ENCODE data around the gene ABHD13. TPM values are rescaled to one million over a fixed set of nuclear protein-coding genes. Genes with fewer than 3 reads are reported as not detected.

ABHD13 gene
- 10.6 and 11.8 TPM in 2 replicates for total RNA-seq

DNA sequence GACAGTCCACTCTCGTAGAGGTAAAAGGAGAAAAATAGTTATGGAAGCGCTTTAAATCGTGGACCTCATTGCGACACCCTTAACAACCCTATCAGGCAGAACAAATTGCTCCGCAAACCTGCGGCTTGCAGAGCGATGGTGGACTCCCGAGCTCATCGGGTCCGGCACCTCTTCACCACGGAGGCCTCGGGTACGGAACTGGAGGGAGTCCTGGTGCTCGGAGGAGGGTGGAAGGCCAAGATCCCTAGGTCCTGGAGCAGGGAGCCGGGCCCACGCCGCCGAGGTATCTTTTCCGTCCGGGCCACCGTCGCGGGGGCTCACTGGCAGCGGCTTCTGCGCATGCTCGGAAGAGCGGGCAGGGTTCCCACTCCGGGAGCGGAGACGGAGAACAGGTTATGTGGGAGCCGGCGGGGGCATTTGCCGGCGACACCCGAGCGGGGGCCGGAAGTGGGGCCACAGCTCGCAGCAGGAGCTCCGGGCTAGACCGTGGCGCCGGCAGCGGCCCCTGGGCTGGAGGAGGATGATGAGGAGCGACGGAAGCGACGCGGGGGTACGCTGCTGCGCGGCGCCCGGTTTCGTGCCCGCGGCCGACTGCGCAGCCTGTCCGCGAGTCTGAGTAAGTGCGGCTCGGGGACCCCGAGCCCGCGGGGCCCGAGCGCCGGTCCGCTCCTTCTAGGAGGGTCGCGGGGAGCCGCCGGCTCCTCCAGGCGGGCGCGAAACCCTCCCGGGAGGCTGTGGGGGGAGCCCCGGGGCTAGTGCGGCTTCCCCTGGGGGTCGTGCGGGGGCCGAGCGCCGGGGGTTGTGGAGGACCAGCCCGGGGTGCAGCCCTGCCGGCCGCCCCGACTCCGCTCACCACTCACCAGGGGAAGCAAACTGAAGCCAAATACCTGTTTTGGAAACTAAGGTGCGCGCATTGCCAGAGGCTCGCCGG, at the start of gene ABHD13:
ABHD13 (plus strand) TSS at position 349 of the 931 bp plus-strand sequence. CDS start 10,827 bp downstream, outside the sequence.
- intact Hi-C loops (cut with micrococcal nuclease): loop anchor here (1.0 to 10.0 kb wide), 8 partner anchors 9 to 1919 kb away; partner anchors contain the start of genes ARGLU1, EFNB2 and TNFSF13B

DNA sequence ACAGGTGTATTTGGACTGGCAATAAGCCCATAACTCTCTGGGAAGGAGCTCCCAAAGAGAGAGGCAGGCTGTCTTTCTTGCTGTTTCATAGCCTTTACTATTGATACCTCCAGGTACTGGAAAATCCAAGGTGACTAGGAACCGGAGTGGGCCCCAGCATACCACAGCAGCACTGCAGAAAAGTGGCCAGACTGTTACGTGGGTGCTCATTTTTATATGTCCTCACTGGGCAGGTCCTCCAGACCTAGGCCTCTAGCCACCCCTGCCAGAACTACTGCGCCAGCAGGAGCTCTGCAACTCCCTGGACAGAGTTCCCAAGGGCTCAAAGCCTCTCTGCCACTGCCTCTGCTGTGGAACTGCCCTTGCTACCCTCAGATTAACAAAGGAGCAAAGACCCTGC, 49.3 kb upstream of the ABHD13 start:
- intact Hi-C loops (cut with micrococcal nuclease): no loop called here

DNA sequence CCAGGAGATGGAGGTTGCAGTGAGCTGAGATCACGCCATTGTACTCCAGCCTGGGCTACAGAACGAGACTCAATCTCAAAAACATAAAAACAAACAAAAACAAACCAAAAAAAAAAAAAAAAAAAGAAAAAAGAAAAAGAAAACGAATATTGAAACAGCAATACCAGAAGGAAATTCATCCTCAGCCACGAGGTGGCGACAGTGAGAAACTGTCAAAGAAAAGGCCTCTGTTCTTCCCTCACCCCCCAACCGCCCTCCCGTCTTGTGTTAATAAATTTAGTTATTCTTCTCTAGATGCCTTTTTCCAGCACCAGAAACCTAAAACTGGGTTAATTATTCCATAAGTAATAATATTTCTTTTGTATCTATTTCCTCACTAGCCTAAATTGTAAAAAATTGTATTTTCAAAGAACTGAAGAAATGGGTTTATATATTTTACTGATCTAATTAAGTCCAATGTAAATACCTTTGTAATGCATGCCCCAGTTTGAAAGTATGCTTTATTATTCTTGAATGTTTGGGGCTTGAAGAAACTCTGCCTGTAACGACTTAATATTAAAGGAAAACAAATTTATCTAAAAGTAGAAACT, 41.4 kb upstream of the ABHD13 start:
- intact Hi-C loops (cut with micrococcal nuclease): loop anchor here (1.0 kb wide), 2 partner anchors 42 to 719 kb away; partner anchors contain the start of gene ABHD13

DNA sequence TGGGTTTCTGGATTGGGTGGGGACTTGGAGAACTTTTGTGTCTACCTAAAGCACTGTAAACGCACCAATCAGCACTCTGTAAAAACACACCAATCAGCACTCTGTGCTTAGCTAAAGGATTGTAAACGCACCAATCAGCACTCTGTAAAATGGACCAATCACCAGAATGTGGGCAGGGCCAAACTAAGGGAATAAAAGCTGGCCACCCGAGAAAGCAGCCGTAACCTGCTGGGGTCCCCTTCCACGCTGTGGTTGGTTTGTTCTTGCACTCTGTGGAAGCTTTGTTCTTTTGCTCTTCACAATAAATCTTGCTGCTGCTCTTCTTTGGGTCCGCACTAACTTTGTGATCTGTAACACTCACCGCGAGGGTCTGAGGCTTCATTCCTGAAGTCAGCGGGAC, 40.1 kb upstream of the ABHD13 start:
- intact Hi-C loops (cut with micrococcal nuclease): no loop called here

DNA sequence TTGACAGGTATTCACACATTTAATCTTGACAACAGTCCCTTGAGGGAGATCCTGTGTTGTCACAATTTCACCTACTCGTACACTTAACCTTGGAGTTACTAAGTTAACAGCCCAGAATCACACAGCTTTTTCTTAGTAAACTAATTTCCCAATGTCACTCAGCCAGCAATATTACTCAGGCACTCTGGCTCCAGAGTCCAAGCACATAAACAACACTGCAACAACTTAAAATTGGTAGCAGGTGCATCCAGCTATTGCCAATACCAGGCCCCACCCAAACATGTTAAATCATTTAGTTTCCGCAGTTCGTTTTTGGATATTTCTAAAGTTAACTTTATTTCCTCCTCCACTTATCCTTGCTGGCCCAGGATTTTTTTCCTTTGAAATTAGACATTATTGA, 35.5 kb upstream of the ABHD13 start:
- intact Hi-C loops (cut with micrococcal nuclease): no loop called here

DNA sequence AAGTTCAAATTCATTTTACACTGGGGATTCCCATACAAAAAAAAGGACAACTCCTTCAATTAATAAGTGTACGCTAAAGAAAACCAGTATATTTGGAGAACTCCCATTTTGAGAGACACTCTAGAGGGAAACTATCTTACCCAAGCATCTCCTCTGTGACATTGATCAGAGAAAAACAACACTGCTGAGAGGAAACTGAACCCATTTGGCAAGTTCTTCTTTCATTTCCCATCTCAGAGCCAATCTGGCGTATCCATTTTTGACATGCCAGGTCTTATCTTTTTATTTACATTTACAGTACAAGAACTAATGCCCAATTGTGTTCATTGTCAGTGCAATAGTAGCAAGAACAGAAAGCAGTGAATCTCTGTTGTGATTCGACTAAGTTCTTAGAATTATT, 33.0 kb upstream of the ABHD13 start:
- intact Hi-C loops (cut with micrococcal nuclease): no loop called here

DNA sequence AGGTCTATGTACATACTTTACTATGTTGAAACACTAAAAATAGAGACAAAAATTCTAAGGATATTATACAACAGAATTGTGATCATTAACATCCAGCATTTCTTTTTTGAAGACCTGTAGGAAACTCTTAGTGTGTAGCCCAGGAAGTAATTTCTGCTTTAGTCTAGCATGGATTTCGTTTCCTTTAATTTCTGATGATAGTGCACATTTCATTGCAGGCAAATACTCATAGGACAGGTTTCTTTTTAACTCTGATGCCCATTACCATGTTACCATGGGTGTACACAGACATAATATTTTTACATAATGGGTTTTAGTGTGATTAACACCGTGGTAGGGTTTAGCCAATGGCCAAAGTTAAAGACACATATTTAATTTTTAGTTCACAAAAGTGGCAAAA, 29.9 kb upstream of the ABHD13 start:
- intact Hi-C loops (cut with micrococcal nuclease): no loop called here

DNA sequence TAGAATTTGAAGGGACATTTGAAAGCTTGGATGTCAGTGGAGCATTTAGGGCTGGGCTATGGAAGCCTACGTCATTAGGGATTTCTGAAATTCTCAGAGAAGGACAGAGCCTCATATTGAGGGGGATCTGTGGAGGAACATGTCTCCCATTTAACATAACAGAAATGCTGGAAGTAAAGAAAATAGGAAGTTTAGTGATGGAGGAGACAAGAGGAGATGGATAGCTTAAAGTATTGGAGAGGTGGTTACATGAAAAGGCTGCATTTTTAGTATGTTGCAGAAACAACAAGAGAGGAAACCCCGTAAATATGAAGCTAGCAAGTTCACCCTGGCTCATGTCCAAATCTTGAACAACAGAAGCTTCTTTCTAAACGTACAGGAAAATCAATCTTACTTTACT, 27.3 kb upstream of the ABHD13 start:
- intact Hi-C loops (cut with micrococcal nuclease): no loop called here

DNA sequence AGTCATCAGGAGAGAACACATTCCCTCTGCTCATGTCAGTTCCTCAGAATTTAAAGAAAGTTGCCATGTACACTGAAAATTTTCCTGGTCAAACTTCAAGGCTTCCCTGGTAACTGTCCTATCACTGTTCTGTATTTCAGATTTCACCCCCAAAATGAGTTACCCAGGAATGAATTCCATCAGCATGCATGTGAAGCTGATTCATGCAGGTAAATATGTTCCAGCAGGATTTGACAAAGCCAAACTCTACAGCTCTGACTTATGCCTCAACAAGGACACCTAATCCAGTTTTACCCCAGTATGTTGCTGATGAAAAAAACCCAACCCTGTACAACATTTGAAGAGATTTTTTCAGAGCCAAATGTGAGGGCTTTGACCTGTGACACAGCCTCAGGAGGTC, 24.4 kb upstream of the ABHD13 start:
- intact Hi-C loops (cut with micrococcal nuclease): no loop called here

DNA sequence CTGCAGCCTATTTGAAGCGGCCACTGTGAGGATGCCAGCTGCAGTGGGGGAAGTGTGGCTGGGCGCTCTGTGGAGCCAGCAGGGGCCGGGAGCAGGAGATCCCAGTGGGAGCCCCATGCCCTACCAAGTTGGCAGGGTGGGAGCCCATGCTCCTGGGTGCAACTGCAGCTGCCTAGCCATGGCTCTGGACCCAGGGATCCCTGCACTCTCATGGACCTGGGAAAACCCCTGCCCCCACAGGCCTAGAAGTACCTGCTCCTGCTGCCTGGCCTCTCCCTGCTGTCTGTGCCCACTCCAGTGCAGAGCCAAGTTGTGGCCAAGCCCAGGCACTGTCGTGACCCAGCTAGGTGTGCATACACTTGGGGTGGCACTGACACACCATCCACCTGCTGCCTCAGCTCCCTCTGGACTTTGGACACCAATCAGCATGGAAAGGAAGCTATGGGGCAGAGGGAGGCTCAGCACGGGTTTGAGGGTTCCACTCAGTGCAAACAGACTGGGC, 23.7 kb upstream of the ABHD13 start:
- intact Hi-C loops (cut with micrococcal nuclease): no loop called here

DNA sequence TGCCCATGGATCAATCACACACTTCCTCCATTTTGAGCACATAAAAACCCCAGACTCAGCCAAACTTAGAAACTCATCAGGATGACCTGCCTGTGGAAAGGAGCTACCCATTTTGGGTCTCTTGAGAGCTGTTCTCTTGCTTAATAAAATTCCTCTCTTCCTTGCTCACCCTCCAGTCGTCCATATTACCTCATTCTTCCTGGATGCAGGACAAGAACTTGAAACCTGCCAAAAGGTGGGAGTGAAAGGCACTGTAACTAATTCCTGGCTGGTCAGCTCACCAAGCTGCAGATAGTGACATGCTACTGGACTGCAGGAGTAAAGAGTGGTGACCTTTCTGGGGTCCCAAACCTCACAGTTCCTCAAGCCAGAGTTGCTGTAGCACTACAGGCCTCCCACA, 23.0 kb upstream of the ABHD13 start:
- intact Hi-C loops (cut with micrococcal nuclease): no loop called here

DNA sequence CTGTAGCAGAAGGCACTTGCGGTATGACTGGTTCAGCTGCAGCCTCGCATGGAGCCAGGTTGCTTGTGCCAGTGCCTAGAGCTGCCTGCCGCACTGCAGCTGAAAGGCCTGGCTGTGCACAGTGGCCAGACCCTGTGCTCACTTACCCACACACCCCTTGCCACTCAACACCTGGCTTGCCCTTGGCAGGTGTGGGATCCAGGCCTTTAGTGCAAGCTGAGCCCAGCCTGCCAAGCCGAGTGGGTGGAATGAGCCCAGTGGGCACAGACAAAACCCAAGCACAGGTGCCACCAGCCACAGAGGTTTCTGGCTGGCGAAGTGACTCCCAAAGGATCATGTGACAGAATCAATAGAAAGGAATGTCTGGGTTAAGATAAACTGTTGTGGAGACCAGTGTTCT, 22.3 kb upstream of the ABHD13 start:
- intact Hi-C loops (cut with micrococcal nuclease): no loop called here

DNA sequence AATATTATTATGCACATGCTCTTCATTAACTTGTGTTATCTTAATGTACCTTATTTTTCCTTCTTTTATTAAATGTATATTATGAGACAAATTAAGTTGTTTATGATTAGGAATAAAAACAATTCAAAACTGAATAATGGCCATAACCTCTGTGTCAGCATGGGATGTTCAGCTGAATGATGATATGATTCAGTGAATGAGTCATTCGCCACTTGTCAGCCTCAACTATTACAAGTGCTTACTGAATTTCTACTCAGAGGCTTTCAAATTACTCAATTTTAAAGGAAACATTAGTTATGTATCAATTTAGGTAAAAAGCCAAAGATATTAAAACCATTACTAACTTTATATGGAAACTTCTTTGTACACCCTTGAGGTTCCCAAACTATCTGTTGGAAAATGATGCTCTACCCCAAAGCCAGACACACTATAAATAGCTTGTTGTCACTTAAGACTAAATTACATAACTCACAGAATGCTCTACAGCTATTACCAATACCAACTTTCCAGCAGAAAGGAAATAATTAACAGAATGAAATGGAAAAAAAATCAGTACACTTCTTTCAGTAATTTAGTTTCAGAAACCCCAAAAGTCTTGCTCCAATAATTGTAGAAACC, 17.3 kb upstream of the ABHD13 start:
- intact Hi-C loops (cut with micrococcal nuclease): no loop called here

DNA sequence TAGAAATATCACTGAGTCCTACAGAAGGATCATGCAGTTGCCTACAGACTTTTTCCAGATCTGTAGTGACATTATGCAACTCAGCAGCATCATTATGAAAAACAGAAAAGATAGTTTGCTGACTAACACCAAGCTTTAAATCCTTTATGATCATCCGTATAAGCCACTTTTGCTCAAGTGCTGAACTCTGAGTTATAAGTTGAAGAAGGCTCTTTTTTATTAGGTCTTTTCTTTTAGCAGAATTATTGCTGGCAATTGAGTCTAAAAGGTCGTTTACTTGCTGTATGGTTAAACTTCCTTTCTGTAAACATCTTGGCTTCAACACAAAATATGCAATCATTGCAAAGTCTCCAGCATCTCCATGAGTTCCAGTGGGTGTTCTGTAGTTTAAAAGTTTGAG, 7.6 kb upstream of the ABHD13 start:
- intact Hi-C loops (cut with micrococcal nuclease): loop anchor here (2.0 to 10.0 kb wide), 2 partner anchors 1582 to 1676 kb away; partner anchors contain the start of gene EFNB2

DNA sequence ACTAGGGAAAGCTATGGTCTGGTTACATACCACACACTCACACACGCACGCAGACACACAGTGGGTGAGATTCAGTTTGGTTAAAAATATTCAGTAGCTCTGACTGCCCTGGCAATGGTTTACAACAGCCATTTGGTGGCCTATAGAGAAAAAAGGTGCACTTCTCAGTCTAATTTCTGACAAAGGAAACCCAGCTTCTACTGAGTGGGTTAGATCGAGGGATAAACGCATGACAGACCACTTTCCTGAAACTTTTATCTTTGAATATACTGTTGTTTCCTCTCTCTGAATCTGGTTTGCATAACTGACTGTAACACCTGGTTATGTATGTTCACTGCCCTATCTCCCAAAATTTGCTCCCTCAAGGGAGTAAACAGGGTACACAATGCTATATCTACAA, 5.3 kb upstream of the ABHD13 start:
- intact Hi-C loops (cut with micrococcal nuclease): loop anchor here (10.0 kb wide), 1 partner anchor 1678 kb away; the partner anchor contains the start of gene EFNB2

DNA sequence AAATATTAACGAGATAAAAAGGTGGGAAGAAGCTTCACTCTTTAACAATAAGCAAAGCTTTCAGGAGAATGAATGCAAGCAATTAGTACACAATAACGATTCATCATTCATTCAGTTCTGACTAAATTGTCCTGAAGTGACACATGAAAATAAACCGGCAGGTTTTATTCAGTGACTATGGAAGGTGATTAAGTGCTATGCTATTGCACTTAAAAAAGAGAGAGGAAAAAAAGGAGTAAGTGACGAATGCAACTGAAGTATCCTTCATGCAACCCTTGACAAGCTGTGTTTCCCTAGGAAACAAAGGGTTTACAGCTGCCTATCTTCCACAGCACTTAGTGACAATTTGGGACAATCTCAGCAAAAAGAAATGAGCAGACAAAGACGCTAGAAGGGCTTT, 4.2 kb upstream of the ABHD13 start:
- intact Hi-C loops (cut with micrococcal nuclease): loop anchor here (2.0 to 10.0 kb wide), 4 partner anchors 15 to 1679 kb away; partner anchors contain the start of genes EFNB2 and IRS2

DNA sequence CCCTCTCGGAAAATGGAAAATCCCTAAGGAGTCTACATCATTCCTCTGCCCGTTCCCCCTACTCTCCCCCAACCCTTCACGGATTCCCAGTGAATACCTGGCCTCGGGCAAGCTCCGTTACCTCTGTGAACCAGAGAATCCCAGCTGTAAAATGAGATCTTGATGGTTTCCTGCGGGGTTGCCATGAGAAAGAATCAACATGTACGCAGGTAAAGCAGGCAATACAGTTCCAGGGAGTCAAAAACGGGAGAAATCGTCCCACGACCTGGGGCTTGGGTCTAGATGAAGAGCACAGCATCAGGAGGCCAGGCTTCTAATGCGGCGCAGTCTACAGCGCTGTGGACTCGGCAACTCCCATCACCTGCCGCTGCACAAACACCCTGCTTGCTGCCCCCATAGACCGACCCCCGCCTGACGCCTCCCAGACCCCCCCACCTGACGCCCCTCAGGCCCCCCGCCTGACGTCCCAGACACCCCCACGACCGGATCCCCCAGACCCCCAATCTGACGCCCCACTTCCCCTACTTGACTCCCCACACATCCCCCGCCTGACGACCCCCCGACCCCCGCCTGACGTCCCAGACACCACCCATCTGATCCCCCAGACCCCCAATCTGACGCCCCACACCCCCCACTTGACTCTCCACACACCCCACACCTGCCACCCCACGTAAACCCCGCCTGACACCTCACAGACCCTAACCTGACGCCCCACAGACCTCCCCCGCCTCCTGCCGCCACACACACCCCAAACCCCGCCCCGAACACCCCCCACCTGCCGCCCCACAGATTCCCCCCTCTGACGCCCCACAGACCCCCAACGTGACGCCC, 3.5 kb upstream of the ABHD13 start:
- intact Hi-C loops (cut with micrococcal nuclease): loop anchor here (1.0 to 10.0 kb wide), 7 partner anchors 10 to 1923 kb away; partner anchors contain the start of genes ARGLU1, EFNB2 and IRS2

DNA sequence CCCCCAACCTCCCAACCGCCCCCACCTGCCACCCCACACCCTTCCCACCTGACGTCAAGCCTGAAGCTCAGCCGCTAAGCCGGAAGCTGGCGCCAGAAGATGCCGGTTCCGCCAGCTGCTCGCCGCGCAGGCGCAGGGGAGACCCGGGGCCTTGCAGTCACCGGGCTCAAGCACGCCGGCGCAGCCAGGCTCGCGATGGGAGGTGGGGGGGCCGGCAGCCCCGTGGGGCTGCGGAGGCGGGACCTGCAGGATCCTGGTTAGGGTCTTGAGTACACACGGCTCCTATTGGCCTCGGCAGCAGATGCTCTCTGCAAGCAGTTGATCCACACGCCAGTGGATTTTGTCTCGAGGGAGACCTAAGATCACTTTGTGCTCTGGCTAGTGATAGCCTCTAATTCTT, 2.8 kb upstream of the ABHD13 start, which contains the start of gene LIG4:
LIG4 (minus strand) TSS at position 101 of the 400 bp plus-strand sequence. CDS start 4,268 bp downstream, outside the sequence.
- intact Hi-C loops (cut with micrococcal nuclease): loop anchor here (1.0 to 10.0 kb wide), 7 partner anchors 11 to 1922 kb away; partner anchors contain the start of genes ARGLU1, EFNB2 and IRS2

DNA sequence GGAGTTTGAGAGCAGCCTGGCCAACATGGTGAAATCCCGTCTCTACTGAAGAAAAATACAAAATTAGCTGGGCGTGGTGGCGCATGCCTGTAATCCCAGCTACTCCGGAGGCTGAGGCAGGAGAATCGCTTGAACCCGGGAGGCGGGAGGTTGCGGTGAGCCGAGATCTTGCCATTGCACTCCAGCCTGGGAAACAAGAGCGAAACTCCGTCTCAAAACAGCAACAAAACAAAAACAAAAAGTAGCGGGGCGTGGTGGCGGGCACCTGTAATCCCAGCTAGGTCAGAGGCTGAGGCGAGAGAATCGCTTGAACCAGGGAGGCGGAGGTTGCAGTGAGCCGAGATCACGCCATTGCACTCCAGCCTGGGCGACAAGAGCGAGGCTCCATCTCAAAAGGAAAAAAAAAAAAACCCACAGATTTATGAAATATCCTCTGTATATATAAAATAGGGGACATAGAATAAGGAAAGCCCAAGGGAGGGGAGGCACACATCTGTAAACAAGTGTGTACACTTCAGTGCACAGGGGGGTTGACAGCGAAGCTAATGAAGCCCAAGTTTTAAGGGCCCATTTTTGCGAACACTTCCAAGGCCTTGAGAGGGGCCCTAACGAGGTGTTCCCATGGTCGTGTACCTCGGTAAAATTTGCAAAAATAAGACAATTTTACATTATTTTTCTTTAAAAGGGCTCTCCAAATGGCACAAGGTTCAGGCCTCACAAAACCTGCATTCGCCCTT, 717 bp upstream of the ABHD13 start:
- intact Hi-C loops (cut with micrococcal nuclease): loop anchor here (1.0 to 10.0 kb wide), 8 partner anchors 10 to 1920 kb away; partner anchors contain the start of genes ARGLU1, EFNB2 and TNFSF13B

DNA sequence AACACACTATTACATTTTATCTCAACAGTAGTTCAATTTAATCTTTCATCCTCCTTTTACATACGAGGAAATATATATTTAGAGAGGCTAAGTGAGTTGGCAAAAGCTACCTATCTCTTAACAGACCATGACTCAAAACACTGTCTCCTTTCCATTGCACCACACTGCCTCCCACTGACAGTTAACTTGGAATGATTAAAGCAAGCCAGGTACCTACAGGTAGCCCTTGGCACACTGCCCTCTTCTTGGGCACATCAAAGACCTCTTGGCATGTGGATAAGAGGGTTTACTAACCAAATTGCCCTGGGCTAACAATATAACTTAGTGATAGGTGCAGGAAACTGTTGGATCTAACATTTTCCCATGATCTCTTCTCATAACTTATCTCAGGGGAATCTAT, 1.8 kb downstream of the ABHD13 start:
- intact Hi-C loops (cut with micrococcal nuclease): no loop called here

Measured in T-helper 1 cell treated with Interleukin-12 subunit alpha and Interleukin-12 subunit beta and Interleukin-4 antibody, amounts not matched to agents 30 ng/mL and 1 ng/mL, for 36 hours (primary cell).